Transverse colon (tissue), 3 donors: Measurements from ENCODE around the gene ZDHHC14.

Experiments used
- POLR2A ChIP-seq: fragments of 450-650 bp; IDR thresholded peaks from one replicate; pipeline ENCODE4 v1.6.1; 2016; ENCODE audit warnings: antibody characterized with exemption, mild to moderate bottlenecking, moderate library complexity
- TF ChIP-seq, protein P1 (sequence below), 5 experiments: fragments of 200-600 bp in 3 of 5; fragments of 450-650 bp in 2 of 5; sonication (generic) in 3 of 5; IDR thresholded peaks; 1 replicate in 2 of 5; 2 replicates in 3 of 5; pipeline ENCODE4 v1.5.1; 2016 to 2017; ENCODE audit warnings: antibody characterized with exemption in 5 of 5, inconsistent platforms in 3 of 5, mild to moderate bottlenecking in 2 of 5, moderate library complexity in 1 of 5

- no peak for TF ChIP-seq POLR2A
- TF ChIP-seq, protein P1, sequence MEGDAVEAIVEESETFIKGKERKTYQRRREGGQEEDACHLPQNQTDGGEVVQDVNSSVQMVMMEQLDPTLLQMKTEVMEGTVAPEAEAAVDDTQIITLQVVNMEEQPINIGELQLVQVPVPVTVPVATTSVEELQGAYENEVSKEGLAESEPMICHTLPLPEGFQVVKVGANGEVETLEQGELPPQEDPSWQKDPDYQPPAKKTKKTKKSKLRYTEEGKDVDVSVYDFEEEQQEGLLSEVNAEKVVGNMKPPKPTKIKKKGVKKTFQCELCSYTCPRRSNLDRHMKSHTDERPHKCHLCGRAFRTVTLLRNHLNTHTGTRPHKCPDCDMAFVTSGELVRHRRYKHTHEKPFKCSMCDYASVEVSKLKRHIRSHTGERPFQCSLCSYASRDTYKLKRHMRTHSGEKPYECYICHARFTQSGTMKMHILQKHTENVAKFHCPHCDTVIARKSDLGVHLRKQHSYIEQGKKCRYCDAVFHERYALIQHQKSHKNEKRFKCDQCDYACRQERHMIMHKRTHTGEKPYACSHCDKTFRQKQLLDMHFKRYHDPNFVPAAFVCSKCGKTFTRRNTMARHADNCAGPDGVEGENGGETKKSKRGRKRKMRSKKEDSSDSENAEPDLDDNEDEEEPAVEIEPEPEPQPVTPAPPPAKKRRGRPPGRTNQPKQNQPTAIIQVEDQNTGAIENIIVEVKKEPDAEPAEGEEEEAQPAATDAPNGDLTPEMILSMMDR (IDR thresholded peaks at IDR 0.05), result no peak
Observed at GRCh38 chr6:157514659-157515496, 133.9 kb downstream of the ZDHHC14 start.
